GM12878 (cell line): ENCODE measurements around the gene GJC3. TPM values are rescaled to one million over a fixed set of nuclear protein-coding genes. Genes with fewer than 3 reads are reported as not detected.

Source experiments
- BCL3 ChIP-seq: IDR thresholded peaks from 2 replicates; pipeline ENCODE4 v1.6.1; 2011; ENCODE audit warnings: borderline replicate concordance, low read depth, mild to moderate bottlenecking, moderate library complexity, low read length; ENCODE audit not compliant: insufficient read depth, poor library complexity, severe bottlenecking
- CBX3 ChIP-seq: fragments of 200-600 bp; sonication (generic); IDR thresholded peaks from 2 replicates; pipeline ENCODE4 v1.6.1; 2016; ENCODE audit warnings: low read depth, borderline replicate concordance
- CHD4 ChIP-seq: fragments of 200-600 bp; sonication (generic); IDR thresholded peaks from 2 replicates; pipeline ENCODE4 v1.6.1; 2016; ENCODE audit warnings: mild to moderate bottlenecking
- ESRRA ChIP-seq: IDR thresholded peaks from 2 replicates; pipeline ENCODE4 v1.6.1; 2012; ENCODE audit warnings: mild to moderate bottlenecking, low read length, improper control_type of control experiment
- ETV6 ChIP-seq, 2 experiments: fragments of 450-650 bp in 1 of 2; IDR thresholded peaks in 1 of 2; conservative IDR thresholded peaks in 1 of 2; 2 replicates each; pipeline ENCODE4 v1.6.1; 2014; ENCODE audit warnings: antibody characterized with exemption in 1 of 2, borderline replicate concordance in 1 of 2, low read depth in 1 of 2, mild to moderate bottlenecking in 1 of 2, moderate library complexity in 1 of 2
- MEF2A ChIP-seq: IDR thresholded peaks from 2 replicates; pipeline ENCODE4 v1.6.1; 2011; ENCODE audit warnings: low read depth, mild to moderate bottlenecking, low read length, moderate library complexity; ENCODE audit not compliant: insufficient read depth
- NBN ChIP-seq: fragments of 450-650 bp; IDR thresholded peaks from 2 replicates; pipeline ENCODE4 v1.6.1; 2016
- NFYA ChIP-seq: IDR thresholded peaks from 2 replicates; pipeline ENCODE4 v1.6.1; 2011; ENCODE audit warnings: low read depth, mild to moderate bottlenecking, low read length, improper control_type of control experiment, borderline replicate concordance
- NR2C1 ChIP-seq: fragments of 450-650 bp; IDR thresholded peaks from 2 replicates; pipeline ENCODE4 v1.6.1; 2017; ENCODE audit warnings: antibody characterized with exemption, mild to moderate bottlenecking, moderate library complexity
- PAX8 ChIP-seq: fragments of 450-650 bp; IDR thresholded peaks from 2 replicates; pipeline ENCODE4 v1.6.1; 2017; ENCODE audit warnings: mild to moderate bottlenecking, moderate library complexity
- PKNOX1 ChIP-seq: fragments of 450-650 bp; IDR thresholded peaks from 2 replicates; pipeline ENCODE4 v1.6.1; 2016; ENCODE audit warnings: mild to moderate bottlenecking
- POLR2A ChIP-seq: IDR thresholded peaks from 2 replicates; pipeline ENCODE4 v1.6.1; 2011; ENCODE audit warnings: low read depth, mild to moderate bottlenecking, low read length
- POLR2AphosphoS2 ChIP-seq: IDR thresholded peaks from 2 replicates; pipeline ENCODE4 v1.6.1; 2011; ENCODE audit warnings: low read depth, mild to moderate bottlenecking, low read length, improper control_type of control experiment, moderate library complexity
- SIN3A ChIP-seq: IDR thresholded peaks from 2 replicates; pipeline ENCODE4 v1.6.1; 2012; ENCODE audit warnings: low read depth, low read length, improper control_type of control experiment
- SKIL ChIP-seq: fragments of 450-650 bp; IDR thresholded peaks from 2 replicates; pipeline ENCODE4 v1.6.1; 2017; ENCODE audit warnings: mild to moderate bottlenecking, low read depth, inconsistent platforms; ENCODE audit not compliant: poor library complexity, severe bottlenecking
- SMC3 ChIP-seq: IDR thresholded peaks from 2 replicates; pipeline ENCODE4 v1.6.1; 2011; ENCODE audit warnings: low read length, improper control_type of control experiment, borderline replicate concordance
- SREBF2 ChIP-seq: IDR thresholded peaks from 2 replicates; pipeline ENCODE4 v1.6.1; 2012; ENCODE audit warnings: mild to moderate bottlenecking, low read length
- SRF ChIP-seq, 2 experiments: IDR thresholded peaks; 2 replicates each; pipeline ENCODE4 v1.6.1; 2011; ENCODE audit warnings: low read depth in 2 of 2, low read length in 2 of 2, mild to moderate bottlenecking in 1 of 2, moderate library complexity in 1 of 2
- WRNIP1 ChIP-seq: IDR thresholded peaks from 2 replicates; pipeline ENCODE4 v1.6.1; 2011; ENCODE audit warnings: low read depth, low read length, improper control_type of control experiment, borderline replicate concordance
- ZBTB4 ChIP-seq: fragments of 450-650 bp; formaldehyde crosslinking; IDR thresholded peaks from 2 replicates; pipeline ENCODE4 v1.4.0; 2022; ENCODE audit warnings: mild to moderate bottlenecking, moderate library complexity
- ZNF24 ChIP-seq: fragments of 450-650 bp; IDR thresholded peaks from 2 replicates; pipeline ENCODE4 v1.6.1; 2017; ENCODE audit warnings: antibody characterized with exemption, mild to moderate bottlenecking
- polyA plus RNA-seq, 11 experiments: library from polyadenylated mRNA; depleted of rRNA in 4 of 11; unstranded in 6 of 11; stranded (reverse) in 5 of 11; fragments of >200 nt; fragmentation: Nextera tagmentation in 4 of 11; fragmentation: Illumina TruSeq in 1 of 11; extraction: Ambion mirVana in 4 of 11; extraction: Trizol in 1 of 11; gene quantifications; 1 replicate in 1 of 11; 2 replicates in 10 of 11; pipeline versions ENCODE4 v1.2.1 to v1.2.3, GENCODE V29; 2011 to 2016; ENCODE audit warnings: inconsistent platforms in 2 of 11, missing spikeins in 2 of 11, low read depth in 1 of 11
- total RNA-seq, 4 experiments: library from RNA; depleted of rRNA in 3 of 4; stranded (reverse); fragments of >200 nt in 3 of 4; fragmentation: Illumina TruSeq in 1 of 4; extraction: Trizol in 1 of 4; gene quantifications; 2 replicates each; pipeline versions ENCODE4 v1.2.1 to v1.2.3, GENCODE V29; 2013 to 2021

Gene GJC3
- total and polyA plus RNA-seq, 10 of the 15 experiments (the other 5 are each of a cell fraction or from before 2014, with no cell fraction given): 0.06 to 0.18 (median 0.09) TPM; not detected in 6

GRCh38 chr7:99918959-99919813 lies 10.2 kb downstream of the GJC3 start, which contains the start of gene TRIM4 (continued):
- no peak for TF ChIP-seq SMC3
- TF ChIP-seq SREBF2: 0 out of 2 replicates have a peak, but pooled peaks have one; percentile 39
- no peak for TF ChIP-seq PAX8
- no peak for TF ChIP-seq CHD4
- 0 out of 2 replicates have a peak, but pooled peaks have one; percentile 27 for TF ChIP-seq ESRRA
- TF ChIP-seq ZBTB4 (CRISPR knock-in tag): no peak
- no peak for TF ChIP-seq MEF2A
- TF ChIP-seq POLR2AphosphoS2: peak; percentile 91; the same call in 1 of the 2 replicates
- TF ChIP-seq NFYA: no peak
- TF ChIP-seq NBN: peak; percentile 55; the same call in 1 of the 2 replicates
- no peak for TF ChIP-seq ETV6 (conservative IDR thresholded peaks at IDR 0.05 in 1 of 2, IDR thresholded peaks at IDR 0.05 in 1 of 2; ENCODE audit: borderline replicate concordance in 1 of 2, low read depth in 1 of 2)
- peak; percentile 99 for TF ChIP-seq POLR2A
- no peak for TF ChIP-seq CBX3
- TF ChIP-seq BCL3: no peak
- TF ChIP-seq WRNIP1: no peak
- no peak for TF ChIP-seq SKIL
- TF ChIP-seq SIN3A: peak; percentile 68
- no peak for TF ChIP-seq ZNF24
- peak; percentile 29 to 73; a peak in 3 of 4 replicates for TF ChIP-seq SRF (IDR thresholded peaks at IDR 0.05; ENCODE audit: low read depth in 2 of 2, low read length in 2 of 2)
- TF ChIP-seq NR2C1: peak; percentile 91
- TF ChIP-seq PKNOX1: peak; percentile 96
